ENCODE measurements around the gene ACOXL. TPM values are rescaled to one million over a fixed set of nuclear protein-coding genes. Genes with fewer than 3 reads are reported as not detected.

ACOXL gene
- total RNA-seq, 4 donors from 2014 or later, result not detected

DNA sequence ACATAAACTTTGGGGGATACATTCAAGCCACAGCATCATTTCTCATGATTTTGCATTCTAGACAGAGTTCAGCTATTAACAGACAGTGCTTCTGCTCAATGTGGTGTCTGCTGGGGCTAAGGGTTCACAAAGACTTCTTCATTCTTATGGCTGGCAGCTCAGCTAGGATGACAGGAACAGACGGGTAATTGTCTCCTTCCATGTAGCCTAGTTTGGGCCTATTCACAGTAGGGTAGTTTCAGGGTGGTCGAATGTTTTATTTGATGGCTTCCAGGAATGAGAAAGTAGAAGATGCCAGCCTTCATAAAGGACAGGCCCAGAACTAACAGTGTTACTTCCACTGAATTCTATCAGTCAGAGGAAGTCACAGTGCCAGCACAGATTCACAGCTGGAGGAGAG, 362.3 kb downstream of the ACOXL start:
- DNase-seq, result no peak
- Histone ChIP-seq H3K4me3 (no peak overlapping the region), H3K27ac (no peak overlapping the region), H3K36me3 (no peaks in the 10 kb centered on the region), H3K4me1 (no peaks in the 10 kb centered on the region), H3K27me3 (no peaks in the 10 kb centered on the region), H3K9me3 (no peaks in the 10 kb centered on the region)
- TF ChIP-seq POLR2A (IDR thresholded peaks at IDR 0.05) (no peak), CTCF (IDR thresholded peaks at IDR 0.05) (no peak)

DNA sequence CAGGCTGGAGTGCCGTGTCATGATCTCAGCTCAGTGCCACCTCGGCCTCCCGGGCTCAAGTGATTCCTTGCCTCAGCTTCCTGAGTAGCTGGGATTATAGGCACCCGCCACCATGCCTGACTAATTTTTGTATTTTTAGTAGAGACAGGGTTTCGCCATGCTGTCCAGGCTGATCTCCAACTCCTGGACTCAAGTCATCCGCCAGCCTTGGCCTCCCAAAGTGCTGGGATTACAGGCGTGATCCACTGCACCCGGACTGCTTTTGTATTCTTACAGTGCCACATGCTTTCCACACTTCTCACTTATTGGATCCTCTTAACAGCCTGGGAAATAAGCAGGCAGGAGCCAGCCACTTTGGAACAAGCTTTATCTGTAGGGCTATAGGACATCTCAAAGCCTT, 363.1 kb downstream of the ACOXL start:
- no peak overlapping the region for H3K4me3 ChIP-seq
- TF ChIP-seq POLR2A (IDR thresholded peaks at IDR 0.05) (no peak), CTCF (IDR thresholded peaks at IDR 0.05) (no peak)
- no peaks in the 10 kb centered on the region for H3K4me1 ChIP-seq
- H3K9me3 ChIP-seq, result no peaks in the 10 kb centered on the region
- H3K36me3 ChIP-seq, result no peaks in the 10 kb centered on the region
- no peak overlapping the region for H3K27ac ChIP-seq
- no peaks in the 10 kb centered on the region for H3K27me3 ChIP-seq
- no peak for DNase-seq

GRCh38 chr2:111099402-111099801, 367.0 kb downstream of the ACOXL start:
- DNase-seq, result no peak
- no peaks in the 10 kb centered on the region for H3K4me1 ChIP-seq
- TF ChIP-seq CTCF (IDR thresholded peaks at IDR 0.05) (no peak), POLR2A (IDR thresholded peaks at IDR 0.05) (no peak)
- H3K27ac ChIP-seq, result no peak overlapping the region
- H3K27me3 ChIP-seq, result no peaks in the 10 kb centered on the region
- H3K4me3 ChIP-seq, result no peak overlapping the region
- no peaks in the 10 kb centered on the region for H3K9me3 ChIP-seq
- no peaks in the 10 kb centered on the region for H3K36me3 ChIP-seq

DNA sequence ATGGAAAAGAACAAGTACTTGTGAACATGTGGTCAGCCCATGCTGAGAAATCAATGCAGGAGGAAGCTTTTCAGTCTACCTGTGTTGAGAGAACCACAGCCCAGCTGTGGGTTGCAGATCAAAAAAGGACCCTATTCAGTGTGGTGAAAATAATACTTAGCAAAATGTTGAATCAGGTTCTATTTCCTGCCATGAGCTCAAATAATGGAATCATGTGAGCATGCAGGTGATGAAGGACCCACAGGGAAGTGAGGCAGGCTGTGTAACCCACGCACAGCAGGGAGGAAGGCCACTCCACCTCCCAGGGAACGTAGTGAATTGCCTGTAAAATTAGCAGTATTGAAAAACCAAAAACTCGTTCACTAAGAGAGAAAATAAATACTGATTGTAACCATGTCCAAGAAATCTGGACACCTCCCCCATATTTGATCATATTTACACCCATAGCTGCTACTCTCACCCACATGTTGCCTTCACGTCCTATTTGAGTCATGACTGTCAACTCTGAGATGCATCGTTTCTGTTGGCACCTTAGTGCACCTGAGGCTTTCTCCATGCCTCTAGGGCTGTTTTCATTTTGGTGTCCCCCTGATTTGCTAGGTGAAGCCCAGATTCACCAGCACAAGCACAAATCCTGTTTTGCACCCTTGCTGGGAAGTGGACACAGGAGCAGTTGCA, 367.9 kb downstream of the ACOXL start:
- no peak overlapping the region for H3K4me3 ChIP-seq
- no peaks in the 10 kb centered on the region for H3K9me3 ChIP-seq
- TF ChIP-seq POLR2A (IDR thresholded peaks at IDR 0.05) (no peak), CTCF (IDR thresholded peaks at IDR 0.05) (no peak)
- no peak overlapping the region for H3K27ac ChIP-seq
- H3K4me1 ChIP-seq, result no peaks in the 10 kb centered on the region
- no peak for DNase-seq
- no peaks in the 10 kb centered on the region for H3K36me3 ChIP-seq
- H3K27me3 ChIP-seq, result no peaks in the 10 kb centered on the region

DNA sequence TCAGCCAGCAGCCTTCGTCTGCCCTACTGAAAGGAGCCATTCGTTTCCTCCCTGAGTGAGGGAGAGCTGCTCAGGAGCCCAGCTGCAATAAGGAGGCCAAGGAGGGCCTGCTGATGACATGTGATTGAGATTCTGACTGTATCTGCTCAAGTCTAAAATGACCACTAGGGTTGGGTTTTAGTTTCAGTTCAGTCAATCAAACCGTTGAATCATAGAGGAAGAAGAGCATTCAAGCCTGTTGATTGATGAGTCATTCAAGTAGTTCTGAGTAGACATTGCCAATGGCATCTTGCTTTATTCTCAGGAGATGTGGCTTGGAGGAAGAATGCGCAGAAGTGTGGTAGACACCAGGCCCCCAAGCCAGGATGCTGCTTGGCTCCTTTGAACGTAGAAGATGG, 368.4 kb downstream of the ACOXL start:
- no peaks in the 10 kb centered on the region for H3K36me3 ChIP-seq
- H3K27ac ChIP-seq, result no peak overlapping the region
- TF ChIP-seq POLR2A (IDR thresholded peaks at IDR 0.05) (no peak), CTCF (IDR thresholded peaks at IDR 0.05) (no peak)
- no peaks in the 10 kb centered on the region for H3K9me3 ChIP-seq
- no peaks in the 10 kb centered on the region for H3K4me1 ChIP-seq
- no peak overlapping the region for H3K4me3 ChIP-seq
- DNase-seq, result no peak
- H3K27me3 ChIP-seq, result no peaks in the 10 kb centered on the region

DNA sequence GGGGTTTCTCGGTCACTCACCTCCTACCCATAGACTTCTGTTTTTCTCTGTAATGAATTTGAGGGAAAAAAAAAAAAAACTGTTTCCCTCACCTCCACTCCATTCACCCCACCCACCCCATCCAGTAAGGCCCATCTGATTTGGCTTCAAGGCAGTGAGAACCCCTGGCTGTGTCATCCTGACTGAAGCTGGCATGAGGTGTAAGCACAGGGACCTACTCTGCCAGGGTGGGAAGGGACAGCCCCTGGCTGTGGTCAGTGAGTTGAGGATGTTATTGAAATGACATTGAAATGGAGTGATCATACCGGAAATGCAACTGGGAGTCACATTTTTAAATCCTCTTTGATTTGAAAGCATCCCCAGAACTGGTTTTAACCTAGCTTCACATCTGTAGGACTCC, 369.2 kb downstream of the ACOXL start:
- Histone ChIP-seq H3K27ac (no peak overlapping the region), H3K9me3 (no peaks in the 10 kb centered on the region)
- TF ChIP-seq CTCF (IDR thresholded peaks at IDR 0.05) (no peak), POLR2A (IDR thresholded peaks at IDR 0.05) (no peak)

More for the DNA sequence above, 369.2 kb downstream of the ACOXL start:
- Histone ChIP-seq H3K4me1 (no peaks in the 10 kb centered on the region), H3K4me3 (no peak overlapping the region), H3K36me3 (no peaks in the 10 kb centered on the region), H3K27me3 (no peaks in the 10 kb centered on the region)
- no peak for DNase-seq
